Esophagus muscularis mucosa (tissue), 4 donors: ENCODE measurements around the gene FSD2. TPM values are rescaled to one million over a fixed set of nuclear protein-coding genes. Genes with fewer than 3 reads are reported as not detected.

ENCODE experiments used
- DNase-seq: peaks from one replicate; pipeline ENCODE4 v3.0.0-alpha.2; 2017; ENCODE audit errors: extremely low spot score
- H3K27ac ChIP-seq, 4 donors: fragments of 200-600 bp; sonication (generic); replicated peaks in 1 of 4; 1 replicate in 3 of 4; 2 replicates in 1 of 4; pipeline ENCODE4 v1.5.1; 2016 to 2019; ENCODE audit warnings: mild to moderate bottlenecking in 1 of 4
- H3K27me3 ChIP-seq, 4 donors: fragments of 200-600 bp; sonication (generic); one replicate each; pipeline versions ENCODE4 v1.5.1 to v1.6.0; 2016 to 2019
- H3K36me3 ChIP-seq, 4 donors: fragments of 200-600 bp; sonication (generic); one replicate each; pipeline ENCODE4 v1.5.1; 2016 to 2019
- H3K4me1 ChIP-seq, 4 donors: fragments of 200-600 bp; sonication (generic); one replicate each; pipeline ENCODE4 v1.5.1; 2016 to 2019
- H3K4me3 ChIP-seq, 4 donors: fragments of 200-600 bp; sonication (generic); 1 replicate in 2 of 4; 2 replicates in 2 of 4; pipeline ENCODE4 v1.5.1; 2016 to 2019; ENCODE audit warnings: mild to moderate bottlenecking in 4 of 4, moderate library complexity in 1 of 4
- H3K9me3 ChIP-seq, 4 donors: fragments of 200-600 bp; sonication (generic); 1 replicate in 3 of 4; 2 replicates in 1 of 4; pipeline ENCODE4 v1.5.1; 2016 to 2019
- CTCF ChIP-seq, 3 experiments: fragments of 200-600 bp in 2 of 3; fragments of 450-650 bp in 1 of 3; sonication (generic) in 2 of 3; IDR thresholded peaks; one replicate each; pipeline ENCODE4 v1.5.1; 2017 to 2019; ENCODE audit warnings: antibody characterized with exemption in 3 of 3, mild to moderate bottlenecking in 2 of 3, moderate library complexity in 1 of 3
- EP300 ChIP-seq: sonication (generic); formaldehyde crosslinking; IDR thresholded peaks from one replicate; pipeline ENCODE4 v1.6.1; 2017; ENCODE audit warnings: antibody characterized with exemption
- POLR2A ChIP-seq: fragments of 450-650 bp; IDR thresholded peaks from one replicate; pipeline ENCODE4 v1.6.1; 2017; ENCODE audit warnings: antibody characterized with exemption, moderate library complexity, mild to moderate bottlenecking, low read depth
- POLR2AphosphoS5 ChIP-seq, 2 donors: sonication (generic); formaldehyde crosslinking; IDR thresholded peaks; one replicate each; pipeline ENCODE4 v1.6.1; 2017; ENCODE audit warnings: antibody characterized with exemption in 2 of 2
- WGBS: methylation state at CpG from one replicate; pipeline ENCODE4 v1.1.5; 2018; 5-methylcytosine and 5-hydroxymethylcytosine counted together
- intact Hi-C: fragments of 100-400 bp; cut with DNase I; formaldehyde crosslinking; loops from one replicate; pipeline ENCODE4 v1.15.1; 2023
- total RNA-seq, 4 donors: library from RNA; depleted of rRNA; stranded (reverse); fragments of >200 nt; gene quantifications; one replicate each; pipeline versions ENCODE4 v1.1.0 to v1.2.1, GENCODE V29; 2016

FSD2 gene
- total RNA-seq, 4 donors from 2014 or later: not detected

- intact Hi-C loops: loop anchor here (5.0 kb wide), 1 partner anchor 206 kb away; the partner anchor contains the start of gene RPS17
- DNase-seq: no peak
- TF ChIP-seq EP300 (no peak), POLR2AphosphoS5 (IDR thresholded peaks at IDR 0.05) (no peak), POLR2A (no peak), CTCF (IDR thresholded peaks at IDR 0.05) (no peak)
Measured at GRCh38 chr15:82748315-82748714, 57.6 kb downstream of the FSD2 start.

GRCh38 chr15:82743810-82744209 lies 62.1 kb downstream of the FSD2 start:
- H3K4me1 ChIP-seq: no peaks in the 10 kb centered on the region
- H3K27me3 ChIP-seq: no peaks in the 10 kb centered on the region
- no peaks in the 10 kb centered on the region for H3K36me3 ChIP-seq
- H3K27ac ChIP-seq: no peak overlapping the region
- WGBS: 75% methylated on average over 1 of the region's 1 CpG
- intact Hi-C loops: no loop called here
- no peak for DNase-seq
- no peak overlapping the region for H3K4me3 ChIP-seq
- no peaks in the 10 kb centered on the region for H3K9me3 ChIP-seq
- TF ChIP-seq CTCF (IDR thresholded peaks at IDR 0.05): no peak

More at GRCh38 chr15:82748315-82748714, 57.6 kb downstream of the FSD2 start:
- peaks cover 17 to 30% (median 23%) of the 10 kb centered on the region in 4 donors for H3K4me1 ChIP-seq
- H3K27ac ChIP-seq: no peak overlapping the region
- H3K4me3 ChIP-seq: no peak overlapping the region
- H3K36me3 ChIP-seq: peaks cover 0 to 11% (median 2%) of the 10 kb centered on the region in 4 donors
- no peaks in the 10 kb centered on the region for H3K9me3 ChIP-seq
- no peaks in the 10 kb centered on the region for H3K27me3 ChIP-seq

GRCh38 chr15:82742134-82742533 lies 63.7 kb downstream of the FSD2 start:
- Histone ChIP-seq H3K27me3 (no peaks in the 10 kb centered on the region), H3K4me1 (no peaks in the 10 kb centered on the region), H3K36me3 (peaks cover 0 to 4% (median 1%) of the 10 kb centered on the region in 4 donors), H3K27ac (no peak overlapping the region), H3K4me3 (no peak overlapping the region), H3K9me3 (no peaks in the 10 kb centered on the region)
- 89% methylated on average over 3 of the region's 3 CpGs for WGBS
- no peak for DNase-seq
- intact Hi-C loops: no loop called here
- TF ChIP-seq EP300 (no peak), POLR2A (no peak), CTCF (IDR thresholded peaks at IDR 0.05) (no peak), POLR2AphosphoS5 (IDR thresholded peaks at IDR 0.05) (no peak)

- TF ChIP-seq POLR2A (no peak), EP300 (no peak), POLR2AphosphoS5 (IDR thresholded peaks at IDR 0.05) (no peak)
- 64% methylated on average over 2 of the region's 2 CpGs for WGBS
- intact Hi-C loops: no loop called here
Measured at GRCh38 chr15:82739086-82739485, 66.8 kb downstream of the FSD2 start.

GRCh38 chr15:82737975-82738374 lies 67.9 kb downstream of the FSD2 start:
- Histone ChIP-seq H3K36me3 (peaks cover 0 to 16% (median 5%) of the 10 kb centered on the region in 4 donors), H3K27ac (no peak overlapping the region), H3K27me3 (no peaks in the 10 kb centered on the region), H3K4me1 (no peaks in the 10 kb centered on the region), H3K9me3 (no peaks in the 10 kb centered on the region), H3K4me3 (no peak overlapping the region)
- DNase-seq: no peak
- intact Hi-C loops: no loop called here
- TF ChIP-seq POLR2A (no peak), EP300 (no peak), CTCF (IDR thresholded peaks at IDR 0.05) (no peak), POLR2AphosphoS5 (IDR thresholded peaks at IDR 0.05) (no peak)
- WGBS: 90% methylated on average over 2 of the region's 2 CpGs

More at GRCh38 chr15:82739086-82739485, 66.8 kb downstream of the FSD2 start:
- no peaks in the 10 kb centered on the region for H3K4me1 ChIP-seq
- DNase-seq: no peak
- H3K4me3 ChIP-seq: no peak overlapping the region
- H3K27me3 ChIP-seq: no peaks in the 10 kb centered on the region
- H3K27ac ChIP-seq: no peak overlapping the region
- no peaks in the 10 kb centered on the region for H3K9me3 ChIP-seq
- H3K36me3 ChIP-seq: peaks cover 0 to 16% (median 5%) of the 10 kb centered on the region in 4 donors
